PC-3 (cell line): Measurements from ENCODE around the gene DBF4B. TPM values are rescaled to one million over a fixed set of nuclear protein-coding genes. Genes with fewer than 3 reads are reported as not detected.

ENCODE experiments used
- ATAC-seq: fragments of 200-7000 bp; cut with Tn5 transposase; 2 replicates; pipeline ENCODE4 v1.9.1; 2020; ENCODE audit warnings: mild to moderate bottlenecking, moderate library complexity
- Bru-seq: library from RNA; stranded (reverse); fragments of 400-500 nt; gene quantifications from one replicate; lab custom pipeline; 2021; lab: Mats Ljungman, UMichigan
- BruChase-seq, 2 experiments: library from RNA; stranded (reverse); fragments of 400-500 nt; gene quantifications; one replicate each; lab custom pipeline; 2021; lab: Mats Ljungman, UMichigan
- BruUV-seq: library from RNA; stranded (reverse); fragments of 400-500 nt; replicated peaks from 2 replicates; lab custom pipeline; 2021; lab: Mats Ljungman, UMichigan
- CTCF ChIA-PET: fragments of 300-600 bp; sonication (Branson Sonifier 250); formaldehyde crosslinking; loops from one replicate; lab custom pipeline; 2022; ENCODE audit warnings: antibody characterized with exemption; lab: Charles Lee
- POLR2A ChIA-PET: fragments of 300-600 bp; sonication (Branson Sonifier 250); formaldehyde crosslinking; loops from one replicate; lab custom pipeline; 2022; ENCODE audit warnings: antibody characterized with exemption; ENCODE audit not compliant: unreplicated experiment; lab: Charles Lee
- DNase-seq: peaks from one replicate; pipeline ENCODE4 v3.0.0-alpha.2; 2015
- H2AFZ ChIP-seq: fragments of 300-600 bp; sonication (generic); 2 replicates; pipeline ENCODE4 v1.6.0; 2016; ENCODE audit warnings: antibody characterized with exemption, low read length
- H3F3A ChIP-seq: fragments of 300-600 bp; sonication (generic); one replicate; pipeline ENCODE4 v1.6.0; 2017; ENCODE audit warnings: antibody characterized with exemption, low read length, control low read depth, mild to moderate bottlenecking; ENCODE audit not compliant: unreplicated experiment
- H3K27ac ChIP-seq: fragments of 300-600 bp; sonication (generic); 2 replicates; pipeline ENCODE4 v1.5.1; 2016; ENCODE audit warnings: mild to moderate bottlenecking, low read length
- H3K27me3 ChIP-seq: fragments of 300-600 bp; sonication (generic); 2 replicates; pipeline ENCODE4 v1.6.1; 2016; ENCODE audit warnings: low read length, mixed read lengths
- H3K36me3 ChIP-seq: fragments of 300-600 bp; sonication (generic); 2 replicates; pipeline ENCODE4 v1.6.1; 2016; ENCODE audit warnings: low read depth, mixed run types, low read length, mixed read lengths
- H3K4me1 ChIP-seq: fragments of 300-600 bp; sonication (generic); 2 replicates; pipeline ENCODE4 v1.5.1; 2016; ENCODE audit warnings: low read length; ENCODE audit not compliant: insufficient read depth
- H3K4me2 ChIP-seq: fragments of 300-600 bp; sonication (generic); 2 replicates; pipeline ENCODE4 v1.6.0; 2016; ENCODE audit warnings: low read length
- H3K4me3 ChIP-seq: fragments of 300-600 bp; sonication (generic); 2 replicates; pipeline ENCODE4 v1.5.1; 2016; ENCODE audit warnings: mild to moderate bottlenecking, low read length, mixed read lengths
- H3K79me2 ChIP-seq: fragments of 300-600 bp; sonication (generic); 2 replicates; pipeline ENCODE4 v1.6.1; 2017; ENCODE audit warnings: low read length, mixed read lengths
- H3K9ac ChIP-seq: fragments of 300-600 bp; sonication (generic); 2 replicates; pipeline ENCODE4 v1.6.0; 2016; ENCODE audit warnings: mild to moderate bottlenecking, low read length
- H3K9me2 ChIP-seq: fragments of 300-600 bp; sonication (generic); replicated peaks from 2 replicates; pipeline ENCODE4 v1.6.1; 2016; ENCODE audit warnings: mixed run types, low read length, mixed read lengths
- H3K9me3 ChIP-seq: fragments of 300-600 bp; sonication (generic); 2 replicates; pipeline ENCODE4 v1.6.1; 2016; ENCODE audit warnings: low read length, mixed read lengths
- H4K20me1 ChIP-seq: fragments of 300-600 bp; sonication (generic); 2 replicates; pipeline ENCODE4 v1.6.1; 2016; ENCODE audit warnings: low read length, mixed read lengths
- EZH2 ChIP-seq: fragments of 300-600 bp; sonication (generic); IDR thresholded peaks from one replicate; pipeline ENCODE4 v1.6.1; 2017; ENCODE audit warnings: antibody characterized with exemption, mild to moderate bottlenecking, low read length; ENCODE audit not compliant: unreplicated experiment
- EZH2phosphoT487 ChIP-seq: fragments of 300-600 bp; sonication (generic); IDR thresholded peaks from 2 replicates; pipeline ENCODE4 v1.6.1; 2018; ENCODE audit warnings: mild to moderate bottlenecking, antibody characterized with exemption, low read length, borderline replicate concordance
- intact Hi-C: fragments of 100-400 bp; cut with micrococcal nuclease; formaldehyde crosslinking; loops from 2 replicates; pipeline ENCODE4 v1.9.0; 2023
- long read RNA-seq: library from polyadenylated mRNA; unstranded; transcript quantifications from one replicate; pipeline ENCODE4 v2.0.0, GENCODE V29; 2021; ENCODE audit not compliant: unreplicated experiment
- total RNA-seq: library from RNA; depleted of rRNA; stranded (reverse); fragments of >200 nt; gene quantifications from 2 replicates; pipeline ENCODE4 v1.2.3, GENCODE V29; 2014; rRNA removed
- TF ChIP-seq, protein P1 (sequence below): fragments of 300-600 bp; sonication (generic); conservative IDR thresholded peaks from 2 replicates; pipeline ENCODE4 v1.5.1; 2017; ENCODE audit warnings: antibody characterized with exemption, low read depth, mild to moderate bottlenecking, low read length

DBF4B gene, protein sequence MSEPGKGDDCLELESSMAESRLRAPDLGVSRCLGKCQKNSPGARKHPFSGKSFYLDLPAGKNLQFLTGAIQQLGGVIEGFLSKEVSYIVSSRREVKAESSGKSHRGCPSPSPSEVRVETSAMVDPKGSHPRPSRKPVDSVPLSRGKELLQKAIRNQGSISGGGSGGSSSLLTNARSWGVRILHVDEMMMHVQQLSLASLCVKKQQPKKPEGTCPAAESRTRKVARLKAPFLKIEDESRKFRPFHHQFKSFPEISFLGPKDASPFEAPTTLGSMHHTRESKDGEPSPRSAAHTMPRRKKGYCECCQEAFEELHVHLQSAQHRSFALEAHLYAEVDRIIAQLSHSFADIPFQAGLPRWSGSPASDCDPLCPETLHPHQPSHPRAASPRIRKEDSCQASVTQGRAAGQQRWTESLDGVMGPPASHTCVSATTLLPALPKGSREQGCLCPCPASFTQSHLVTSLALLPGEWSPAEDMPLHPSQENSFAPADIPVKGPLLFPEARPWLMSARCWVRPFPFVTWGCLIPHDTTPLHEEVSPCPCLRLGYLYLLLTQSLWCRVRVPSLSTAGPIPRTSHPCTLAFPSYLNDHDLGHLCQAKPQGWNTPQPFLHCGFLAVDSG
- 17.9 and 28.6 TPM in 2 replicates for total RNA-seq
- Bru-seq, nascent RNA = percentile 66 among the genes with signal in this experiment
- percentile 61 among the genes with signal in this experiment for BruChase-seq, experiment 1, labeled RNA remaining after a 6-hour chase
- percentile 48 among the genes with signal in this experiment for BruChase-seq, experiment 2, labeled RNA remaining after a 2-hour chase
- long read RNA-seq, partial matches to known transcripts = 5 of 10 reads
- long read RNA-seq, other reads (novel, unspliced or antisense) = 5 of 10 reads

DNA sequence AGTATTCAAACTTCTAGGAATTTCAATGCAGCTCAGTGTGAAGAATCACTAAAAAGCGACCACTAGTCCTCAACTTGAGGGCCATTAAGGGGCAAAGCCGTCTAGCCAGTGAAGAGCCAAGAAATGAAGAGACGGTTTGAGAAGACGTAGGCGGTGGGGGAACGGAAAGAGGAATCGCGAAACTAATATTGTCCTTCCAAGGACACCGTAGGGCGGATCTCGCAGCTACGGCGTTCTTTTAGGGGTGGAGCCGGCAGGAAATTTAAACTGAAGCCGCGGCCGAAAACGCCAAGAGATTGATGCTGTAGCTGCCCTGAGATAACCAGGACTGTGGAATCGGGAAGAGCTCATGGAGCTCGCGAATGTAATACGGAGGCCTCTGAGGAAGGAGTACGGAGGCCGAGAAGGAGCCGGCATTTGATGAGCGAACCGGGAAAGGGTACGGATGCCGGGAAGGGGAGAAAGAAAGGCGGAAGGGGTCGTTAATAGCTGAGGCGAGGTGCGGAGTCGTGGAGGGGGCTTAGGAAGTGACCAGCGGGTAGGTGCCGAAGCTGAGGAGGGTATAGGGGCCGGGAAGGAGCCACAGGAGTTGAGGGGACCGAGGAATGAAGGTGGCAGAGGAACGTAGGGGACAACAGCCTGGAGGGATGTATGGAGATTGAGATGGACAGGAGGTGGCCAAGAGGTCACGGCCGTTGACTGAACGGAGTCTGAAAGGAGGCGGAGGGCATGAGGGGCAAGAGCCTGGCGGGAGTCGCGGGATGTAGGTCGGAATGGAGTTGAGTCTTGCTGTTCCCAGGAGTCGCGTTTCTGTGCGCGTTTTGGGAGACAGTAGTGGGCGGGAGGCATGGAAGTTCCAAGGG, at the start of gene DBF4B:
TSS of gene DBF4B (plus strand) at position 265 of the 863 bp plus-strand sequence. CDS start at position 421, 156 bp downstream.
- Histone ChIP-seq H3K9ac (peak within 1 kb of the TSS; percentile 90), H3K4me2 (peak within 1 kb of the TSS; percentile 79), H3K4me3 (peak within 1 kb of the TSS; percentile 82), H3K27ac (peak within 1 kb of the TSS; percentile 68), H3K4me1 (peaks cover 14% of the 10 kb centered on the region), H4K20me1 (no peaks in the 10 kb centered on the region), H3K9me3 (no peaks in the 10 kb centered on the region), H3K36me3 (peaks cover 3% of the 10 kb centered on the region; the same call in 1 of the 2 replicates), H3K9me2 (no peaks in the 10 kb centered on the region), H2AFZ (peak within 1 kb of the TSS; percentile 81), H3K79me2 (peaks cover 32% of the 10 kb centered on the region), H3F3A (no peaks in the 10 kb centered on the region), H3K27me3 (no peaks in the 10 kb centered on the region)
- intact Hi-C loops = loop anchor here (1.0 kb wide), 1 partner anchor 19 kb away; the partner anchor contains the start of gene CCDC43
- DNase-seq (peak; percentile 95), ATAC-seq (peak; percentile 84)
- ChIA-PET CTCF (no interaction called here), POLR2A (interaction anchor here (0.6 to 0.7 kb wide), 2 partner anchors 18 to 253 kb away, joined by 3 read pairs; no protein-coding TSS in a partner anchor)
- TSS peak; percentile 71 for BruUV-seq
- TF ChIP-seq EZH2 (no peak), EZH2phosphoT487 (no peak)
- TF ChIP-seq, protein P1, sequence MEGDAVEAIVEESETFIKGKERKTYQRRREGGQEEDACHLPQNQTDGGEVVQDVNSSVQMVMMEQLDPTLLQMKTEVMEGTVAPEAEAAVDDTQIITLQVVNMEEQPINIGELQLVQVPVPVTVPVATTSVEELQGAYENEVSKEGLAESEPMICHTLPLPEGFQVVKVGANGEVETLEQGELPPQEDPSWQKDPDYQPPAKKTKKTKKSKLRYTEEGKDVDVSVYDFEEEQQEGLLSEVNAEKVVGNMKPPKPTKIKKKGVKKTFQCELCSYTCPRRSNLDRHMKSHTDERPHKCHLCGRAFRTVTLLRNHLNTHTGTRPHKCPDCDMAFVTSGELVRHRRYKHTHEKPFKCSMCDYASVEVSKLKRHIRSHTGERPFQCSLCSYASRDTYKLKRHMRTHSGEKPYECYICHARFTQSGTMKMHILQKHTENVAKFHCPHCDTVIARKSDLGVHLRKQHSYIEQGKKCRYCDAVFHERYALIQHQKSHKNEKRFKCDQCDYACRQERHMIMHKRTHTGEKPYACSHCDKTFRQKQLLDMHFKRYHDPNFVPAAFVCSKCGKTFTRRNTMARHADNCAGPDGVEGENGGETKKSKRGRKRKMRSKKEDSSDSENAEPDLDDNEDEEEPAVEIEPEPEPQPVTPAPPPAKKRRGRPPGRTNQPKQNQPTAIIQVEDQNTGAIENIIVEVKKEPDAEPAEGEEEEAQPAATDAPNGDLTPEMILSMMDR = no peak

DNA sequence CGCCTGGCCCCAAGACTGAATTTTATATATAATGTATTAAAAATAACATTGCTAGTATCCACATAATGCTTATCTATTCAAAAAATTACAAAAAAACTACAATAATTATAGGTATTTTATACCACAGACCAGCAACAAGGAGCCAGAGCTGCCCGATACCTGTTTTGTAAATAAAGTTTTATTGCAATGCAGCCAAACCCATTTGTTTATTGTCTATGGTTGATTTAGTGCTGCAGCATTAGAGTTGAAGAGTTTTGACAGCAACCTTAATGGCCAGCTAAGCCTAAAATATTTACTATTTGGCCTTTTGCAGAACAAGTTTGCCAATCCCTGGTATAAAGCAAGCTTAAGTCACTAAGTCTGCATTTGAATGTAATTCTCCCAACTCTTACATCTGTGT, 46.6 kb upstream of the DBF4B start:
- Histone ChIP-seq H2AFZ (no peak overlapping the region), H3K4me3 (no peak overlapping the region), H3K27me3 (no peaks in the 10 kb centered on the region), H3K79me2 (no peaks in the 10 kb centered on the region), H3K9me3 (no peaks in the 10 kb centered on the region), H3K4me1 (no peaks in the 10 kb centered on the region), H3K36me3 (no peaks in the 10 kb centered on the region), H3F3A (no peaks in the 10 kb centered on the region), H4K20me1 (no peaks in the 10 kb centered on the region), H3K27ac (no peak overlapping the region), H3K4me2 (no peak overlapping the region), H3K9me2 (no peaks in the 10 kb centered on the region), H3K9ac (no peak overlapping the region)
- ATAC-seq (no peak), DNase-seq (no peak)
- TF ChIP-seq EZH2 = no peak
- TF ChIP-seq EZH2phosphoT487 = no peak
- TF ChIP-seq, protein P1 = no peak
- intact Hi-C loops = no loop called here
- BruUV-seq = no TSS peak
- POLR2A ChIA-PET = interaction anchor here (0.7 kb wide), 1 partner anchor 259 kb away, joined by 6 read pairs; no protein-coding TSS in a partner anchor
- CTCF ChIA-PET = no interaction called here
